ENCODE results near the gene BCR. TPM values are rescaled to one million over a fixed set of nuclear protein-coding genes. Genes with fewer than 3 reads are reported as not detected.

Gene BCR
- total RNA-seq, 2 donors from 2014 or later, result 27.0 to 41.3 TPM

DNA sequence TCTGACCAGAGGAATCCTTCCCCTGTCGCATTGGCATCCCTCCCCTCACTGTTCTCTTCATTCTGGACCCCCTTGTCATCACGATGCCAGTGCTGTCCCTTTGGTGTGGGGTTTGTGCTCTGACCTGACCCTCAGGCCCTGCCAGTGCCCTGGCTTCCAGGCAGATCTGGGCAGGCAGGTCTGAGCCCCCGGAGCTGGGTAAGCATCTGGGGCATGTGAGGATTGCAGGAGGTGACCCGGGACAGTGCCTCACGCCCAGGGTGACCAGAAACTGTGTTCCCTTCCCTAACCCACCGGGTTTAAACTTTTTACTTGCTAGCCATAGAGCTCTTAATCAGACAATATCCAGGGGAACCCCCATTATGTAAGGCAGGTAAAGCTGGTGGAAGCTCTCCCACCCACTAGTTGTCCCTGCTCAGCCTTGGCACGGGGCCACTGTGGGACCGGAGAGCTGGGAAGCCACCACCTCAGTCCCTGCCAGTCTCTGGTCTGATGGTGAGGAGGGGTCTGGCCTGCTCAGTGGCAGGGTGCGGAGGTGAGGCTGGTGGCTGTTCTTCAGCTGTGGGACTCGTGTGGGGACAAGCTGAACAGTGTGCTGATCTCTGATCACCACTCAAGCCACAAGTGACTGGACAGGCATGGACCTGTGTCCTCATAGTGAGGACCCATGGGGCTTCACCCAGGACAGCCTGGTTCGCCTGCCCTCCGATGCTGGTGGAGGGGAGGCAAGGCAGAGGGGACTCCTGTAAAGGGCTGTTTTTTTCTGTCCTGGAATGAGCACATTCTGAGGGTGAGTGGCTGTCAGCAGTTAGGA, 38.0 kb downstream of the BCR start:
- no peak for DNase-seq (ENCODE audit: low spot score)
- Histone ChIP-seq H3K9me3 (no peaks in the 10 kb centered on the region), H3K27me3 (no peaks in the 10 kb centered on the region), H3K27ac (peak overlapping the region; percentile 23 to 28), H3K4me1 (peaks cover 0 to 98% of the 10 kb centered on the region in 2 donors), H3K36me3 (no peaks in the 10 kb centered on the region), H3K4me3 (no peak overlapping the region)
- TF ChIP-seq, protein P1, sequence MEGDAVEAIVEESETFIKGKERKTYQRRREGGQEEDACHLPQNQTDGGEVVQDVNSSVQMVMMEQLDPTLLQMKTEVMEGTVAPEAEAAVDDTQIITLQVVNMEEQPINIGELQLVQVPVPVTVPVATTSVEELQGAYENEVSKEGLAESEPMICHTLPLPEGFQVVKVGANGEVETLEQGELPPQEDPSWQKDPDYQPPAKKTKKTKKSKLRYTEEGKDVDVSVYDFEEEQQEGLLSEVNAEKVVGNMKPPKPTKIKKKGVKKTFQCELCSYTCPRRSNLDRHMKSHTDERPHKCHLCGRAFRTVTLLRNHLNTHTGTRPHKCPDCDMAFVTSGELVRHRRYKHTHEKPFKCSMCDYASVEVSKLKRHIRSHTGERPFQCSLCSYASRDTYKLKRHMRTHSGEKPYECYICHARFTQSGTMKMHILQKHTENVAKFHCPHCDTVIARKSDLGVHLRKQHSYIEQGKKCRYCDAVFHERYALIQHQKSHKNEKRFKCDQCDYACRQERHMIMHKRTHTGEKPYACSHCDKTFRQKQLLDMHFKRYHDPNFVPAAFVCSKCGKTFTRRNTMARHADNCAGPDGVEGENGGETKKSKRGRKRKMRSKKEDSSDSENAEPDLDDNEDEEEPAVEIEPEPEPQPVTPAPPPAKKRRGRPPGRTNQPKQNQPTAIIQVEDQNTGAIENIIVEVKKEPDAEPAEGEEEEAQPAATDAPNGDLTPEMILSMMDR (IDR thresholded peaks at IDR 0.05), result no peak

DNA sequence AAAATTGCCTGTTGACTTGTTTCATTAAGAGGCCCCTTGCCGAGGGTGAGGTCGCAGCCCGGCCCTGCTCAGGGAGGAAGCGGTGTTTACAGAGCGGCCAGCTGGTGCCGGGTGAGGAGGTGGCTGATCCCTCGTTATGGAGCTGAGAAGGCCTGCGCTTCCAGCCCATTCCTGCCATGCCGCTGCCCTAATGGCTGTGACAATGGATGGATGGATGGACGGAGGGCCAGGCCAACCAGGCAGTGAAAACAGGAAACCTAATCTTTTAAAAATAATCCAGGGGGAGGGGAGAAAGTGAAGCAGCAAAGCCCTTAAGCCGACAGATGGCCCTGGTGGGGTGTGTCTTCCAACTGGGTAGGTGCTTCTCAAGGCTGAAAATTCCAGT, 38.5 kb downstream of the BCR start:
- Histone ChIP-seq H3K9me3 (no peaks in the 10 kb centered on the region), H3K27me3 (no peaks in the 10 kb centered on the region), H3K36me3 (no peaks in the 10 kb centered on the region), H3K4me1 (peaks cover 0 to 98% of the 10 kb centered on the region in 2 donors), H3K4me3 (no peak overlapping the region), H3K27ac (peak overlapping the region in 1 of 2 donors; percentile 28)
- TF ChIP-seq, protein P1 (IDR thresholded peaks at IDR 0.05), result no peak
- no peak for DNase-seq (ENCODE audit: low spot score)

DNA sequence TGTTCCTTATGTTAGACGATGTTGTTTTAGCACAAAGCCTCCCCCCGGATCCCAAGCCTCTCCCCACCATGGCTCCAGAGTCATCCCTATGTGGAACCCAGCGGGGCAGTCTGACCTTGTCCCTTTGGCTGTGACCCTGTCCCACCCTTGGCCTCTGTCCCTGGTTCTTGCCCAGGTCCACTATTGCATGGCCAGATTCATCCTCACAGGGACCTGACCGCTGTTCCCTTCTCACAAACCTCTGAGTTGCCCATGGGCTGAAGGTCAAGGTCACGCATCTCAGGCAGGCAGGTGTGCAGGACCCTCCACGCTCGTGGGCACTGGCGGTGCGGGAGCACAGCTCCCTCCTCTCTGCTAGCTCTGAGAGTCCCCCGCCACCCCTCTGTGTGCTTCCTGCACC, 39.0 kb downstream of the BCR start:
- Histone ChIP-seq H3K4me3 (no peak overlapping the region), H3K9me3 (no peaks in the 10 kb centered on the region), H3K4me1 (peaks cover 0 to 98% of the 10 kb centered on the region in 2 donors), H3K27ac (no peak overlapping the region), H3K27me3 (no peaks in the 10 kb centered on the region), H3K36me3 (no peaks in the 10 kb centered on the region)
- DNase-seq (ENCODE audit: low spot score), result no peak
- TF ChIP-seq, protein P1 (IDR thresholded peaks at IDR 0.05), result no peak

DNA sequence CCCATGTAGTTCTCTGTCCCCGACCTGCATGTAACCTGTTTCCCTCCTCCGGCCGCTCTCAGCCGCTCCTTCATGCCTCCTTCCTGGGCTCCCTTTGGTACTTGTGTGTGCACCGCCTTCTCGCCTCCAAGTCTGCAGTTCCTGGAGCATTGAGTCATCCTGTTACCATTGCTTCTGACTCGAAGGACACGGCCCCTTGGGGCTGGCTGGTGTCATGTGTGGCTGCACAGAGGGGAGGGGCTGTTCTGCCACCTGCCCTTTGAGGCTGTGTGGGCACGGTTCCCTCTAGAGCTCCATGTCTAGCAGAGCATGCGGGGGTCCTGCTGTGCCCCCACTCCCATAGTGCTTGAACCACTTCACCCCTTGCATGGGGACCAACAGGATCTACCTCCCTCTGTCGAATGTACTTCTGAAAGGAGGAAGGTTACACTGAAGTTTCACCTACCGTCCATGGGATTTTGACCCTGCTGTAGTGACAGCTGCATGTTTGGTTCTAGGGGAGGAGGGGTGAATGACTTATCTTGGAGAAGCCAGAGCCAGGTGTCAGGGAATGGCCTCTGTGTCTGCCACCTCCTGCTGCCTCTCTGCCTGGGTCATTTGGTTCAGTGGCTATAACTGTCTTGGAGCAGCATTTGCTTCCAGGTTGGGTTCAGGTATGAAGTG, 39.6 kb downstream of the BCR start:
- no peaks in the 10 kb centered on the region for H3K27me3 ChIP-seq
- H3K4me1 ChIP-seq, result peaks cover 0 to 98% of the 10 kb centered on the region in 2 donors
- TF ChIP-seq, protein P1 (IDR thresholded peaks at IDR 0.05), result no peak
- H3K27ac ChIP-seq, result peak overlapping the region in 1 of 2 donors; percentile 24
- DNase-seq (ENCODE audit: low spot score), result no peak
- H3K4me3 ChIP-seq, result no peak overlapping the region
- H3K36me3 ChIP-seq, result no peaks in the 10 kb centered on the region
- H3K9me3 ChIP-seq, result no peaks in the 10 kb centered on the region

DNA sequence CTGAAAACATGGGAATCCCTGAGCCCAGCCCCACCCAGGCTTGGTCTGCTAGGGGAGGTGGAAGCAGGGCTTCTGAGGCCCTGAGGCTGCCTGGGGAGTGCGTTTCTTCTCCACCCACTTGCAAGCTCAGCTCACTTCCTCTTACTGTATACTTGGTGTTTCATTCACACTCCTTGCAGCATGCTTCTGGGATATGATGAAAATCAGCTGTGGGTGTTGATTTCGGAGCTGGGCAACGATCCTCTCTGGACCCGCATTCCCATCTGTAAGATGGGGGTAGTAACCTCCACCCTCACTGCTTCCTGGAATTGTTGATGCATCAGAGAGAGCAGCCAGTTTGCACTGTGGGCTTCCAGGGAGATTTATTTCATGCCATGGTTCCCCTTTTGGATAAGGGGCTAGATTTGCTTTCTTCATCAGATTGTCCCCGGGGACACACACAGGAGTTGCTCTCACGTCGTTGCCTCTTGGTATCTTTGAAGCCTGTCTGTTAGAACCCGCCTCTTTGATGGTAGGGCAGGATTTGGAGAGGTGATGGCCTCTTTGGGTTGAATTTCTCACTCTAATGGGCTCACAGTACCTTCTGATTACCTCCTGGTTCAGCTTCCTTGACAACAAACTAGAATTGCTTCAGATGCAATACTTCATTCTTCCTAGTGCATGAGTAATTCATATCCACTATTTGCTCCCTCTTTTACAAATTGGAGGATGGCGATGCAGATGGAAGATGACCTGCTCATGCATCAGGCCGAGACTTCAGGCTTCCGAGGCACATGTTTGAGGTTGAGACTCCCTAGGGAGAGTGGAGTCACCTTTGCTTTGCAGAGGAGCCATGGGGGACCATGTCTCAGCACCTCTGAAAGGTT, 40.4 kb downstream of the BCR start:
- Histone ChIP-seq H3K4me1 (peaks cover 0 to 98% of the 10 kb centered on the region in 2 donors), H3K4me3 (no peak overlapping the region), H3K27me3 (no peaks in the 10 kb centered on the region), H3K36me3 (no peaks in the 10 kb centered on the region), H3K9me3 (no peaks in the 10 kb centered on the region), H3K27ac (peak overlapping the region in 1 of 2 donors; percentile 24)
- DNase-seq (ENCODE audit: low spot score), result no peak
- TF ChIP-seq, protein P1 (IDR thresholded peaks at IDR 0.05), result no peak

Measured in right atrium auricular region (tissue), 2 donors.